G401.6 (cell line): ENCODE results near the gene ANKRD33B.

Source experiments
- FAIRE-seq: peaks from 2 replicates; lab custom pipeline; 2012; peaks lifted over from hg19 to GRCh38; lab: Jason Lieb, UNC

ANKRD33B gene

DNA sequence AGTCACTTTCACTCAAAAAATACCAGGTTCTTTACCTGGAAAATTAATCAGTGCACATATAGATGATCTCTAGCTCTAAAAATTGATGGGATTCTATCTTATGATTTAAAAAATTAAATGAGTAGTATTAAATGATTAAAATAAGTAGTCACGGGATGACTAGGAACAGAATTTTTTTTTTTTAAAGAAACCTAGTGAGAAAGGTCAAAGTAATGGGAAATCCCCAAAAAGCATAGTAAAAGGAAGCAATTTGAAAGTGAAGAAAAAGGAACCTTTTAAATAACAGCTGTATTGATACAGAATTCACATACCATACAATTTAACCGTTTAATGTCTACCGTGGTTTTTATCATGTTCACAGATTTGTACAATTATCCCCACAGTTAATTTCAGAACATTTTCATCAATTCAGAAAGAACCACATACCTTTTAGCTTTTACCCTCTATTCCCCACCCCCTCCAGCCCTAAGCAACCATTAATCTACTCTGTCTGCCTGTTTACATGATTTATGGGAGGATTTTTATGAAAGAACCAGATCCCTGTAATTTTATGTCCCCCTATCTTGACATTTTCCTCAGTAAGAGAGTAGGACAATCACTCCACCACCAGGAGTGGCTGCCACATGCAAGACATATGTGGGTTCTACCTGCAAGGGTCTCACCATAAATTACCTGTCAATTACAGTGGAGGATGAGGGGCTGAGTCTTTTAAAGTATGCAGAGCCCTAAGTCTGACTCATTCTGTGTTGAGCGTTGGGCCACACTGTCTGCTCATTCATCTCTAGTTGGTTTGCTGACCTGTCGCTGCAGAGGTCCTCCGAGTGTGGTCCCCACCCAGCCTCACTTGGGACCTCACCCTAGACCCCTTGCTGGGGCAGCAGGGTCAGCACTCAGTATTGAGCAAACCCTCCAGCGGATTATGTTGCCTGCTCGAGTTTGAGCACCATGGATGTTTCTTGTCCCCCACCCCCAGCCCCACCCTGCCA is 16.0 kb downstream of the ANKRD33B start:
- FAIRE-seq = no peak

DNA sequence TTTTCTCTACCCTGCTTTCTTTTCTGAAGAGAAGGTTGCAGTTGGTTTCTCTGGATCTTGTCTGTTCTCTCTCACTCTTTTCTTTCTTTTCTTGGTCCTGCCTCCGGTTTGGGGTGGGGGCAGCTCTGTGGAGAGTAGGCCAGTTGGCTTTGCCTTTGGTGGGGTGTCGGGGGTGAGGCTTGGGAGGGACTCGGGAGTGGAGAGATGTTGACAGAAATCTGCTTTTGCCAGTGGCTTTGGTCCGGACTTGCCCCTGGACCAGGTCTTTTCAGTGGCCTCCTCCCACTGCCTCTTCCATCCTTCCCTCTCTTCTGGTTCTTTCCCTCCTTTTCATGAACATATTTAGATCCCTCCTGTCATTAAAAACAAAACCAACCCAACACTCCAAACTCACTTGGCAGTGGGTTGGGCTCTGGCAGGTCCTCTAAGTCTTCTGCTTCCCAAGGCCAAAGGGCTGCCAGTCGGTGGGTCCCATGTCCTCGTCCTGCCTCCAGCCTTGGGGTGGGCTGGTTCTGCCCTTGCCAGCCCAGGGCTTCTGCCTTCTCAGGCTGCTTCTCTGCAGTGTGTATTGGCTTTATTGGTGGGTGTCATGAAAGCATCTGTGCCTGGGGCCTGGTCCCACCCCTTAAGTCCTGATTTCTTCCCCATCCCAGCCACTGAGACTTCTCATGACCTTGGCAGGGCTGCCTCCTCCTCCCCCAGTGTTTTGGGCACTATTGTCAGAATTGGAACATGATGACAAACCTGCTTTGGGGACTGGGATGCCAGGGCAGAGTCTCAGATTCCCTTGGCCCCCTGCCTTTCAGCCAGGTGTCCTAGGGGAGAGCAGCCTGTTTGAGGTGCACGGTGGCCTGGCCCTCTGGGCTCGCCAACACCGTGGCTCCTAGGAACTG is 16.9 kb downstream of the ANKRD33B start:
- no peak for FAIRE-seq

- FAIRE-seq = no peak
Measured at GRCh38 chr5:10581424-10581748, 17.5 kb downstream of the ANKRD33B start.

GRCh38 chr5:10581867-10582511 is 18.1 kb downstream of the ANKRD33B start:
- FAIRE-seq = no peak

GRCh38 chr5:10582512-10582897 is 18.6 kb downstream of the ANKRD33B start:
- FAIRE-seq = no peak

DNA sequence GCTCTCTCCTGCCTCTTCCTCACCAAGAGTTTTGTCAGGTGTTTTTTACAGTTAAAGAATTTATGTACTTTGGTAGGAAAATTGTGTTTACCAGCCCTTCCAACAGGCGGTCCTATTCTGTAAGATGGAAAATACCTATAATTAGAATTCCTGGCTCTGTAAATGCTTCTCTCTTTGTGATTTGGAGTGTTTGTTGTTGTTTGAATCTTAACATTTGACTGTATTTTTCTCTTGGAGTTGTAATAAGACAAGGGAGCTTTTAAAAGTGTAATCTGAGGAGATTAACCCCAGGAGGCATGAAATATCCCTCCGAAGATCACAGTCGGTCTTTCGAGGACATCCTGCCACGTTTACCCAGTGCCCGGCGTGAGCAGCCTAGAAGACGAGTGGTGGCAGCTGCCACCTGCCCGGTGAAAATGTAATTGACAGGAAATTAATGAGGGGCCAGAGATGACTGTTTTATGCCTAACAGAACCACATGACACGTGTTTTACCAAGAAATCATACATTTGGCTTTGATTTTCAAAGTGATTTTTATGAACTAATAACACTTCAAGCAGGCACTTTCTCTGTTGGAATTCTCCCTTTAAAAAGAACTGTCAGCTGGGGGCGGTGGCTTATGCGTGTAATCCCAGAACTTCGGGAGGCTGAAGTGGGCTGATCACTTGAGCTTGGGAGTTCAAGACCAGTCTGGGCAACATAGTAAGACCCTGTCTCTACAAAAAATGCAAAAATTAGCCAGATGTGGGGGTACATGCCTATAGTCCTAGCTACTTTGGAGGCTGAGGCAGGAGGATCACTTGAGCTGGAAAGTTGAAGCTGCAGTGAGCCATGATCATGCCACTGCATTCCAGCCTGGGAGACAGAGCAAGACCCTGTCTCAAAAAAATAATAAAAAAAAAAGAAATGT is 20.0 kb downstream of the ANKRD33B start:
- no peak for FAIRE-seq

GRCh38 chr5:10584714-10585517 is 21.0 kb downstream of the ANKRD33B start:
- FAIRE-seq = no peak

DNA sequence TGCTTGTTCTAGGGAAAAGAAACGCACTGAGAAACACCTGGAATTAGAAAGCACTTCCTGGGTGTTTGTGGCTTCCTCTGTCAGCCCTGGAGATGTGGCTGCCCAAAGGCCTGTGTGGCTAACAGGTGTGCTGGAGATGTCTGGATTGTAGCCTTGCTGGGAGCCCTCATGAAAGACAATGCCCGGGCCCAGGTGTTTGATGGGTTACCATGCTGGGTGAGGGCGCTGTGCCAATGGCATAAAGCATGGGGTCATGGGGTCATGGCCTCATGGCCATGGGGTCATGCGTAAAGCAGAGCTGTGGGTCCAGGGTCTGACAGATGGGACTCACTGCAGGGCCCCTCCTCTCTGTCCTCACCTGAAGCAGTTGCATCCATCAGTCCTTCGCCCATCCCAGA is 21.6 kb downstream of the ANKRD33B start:
- FAIRE-seq = no peak

DNA sequence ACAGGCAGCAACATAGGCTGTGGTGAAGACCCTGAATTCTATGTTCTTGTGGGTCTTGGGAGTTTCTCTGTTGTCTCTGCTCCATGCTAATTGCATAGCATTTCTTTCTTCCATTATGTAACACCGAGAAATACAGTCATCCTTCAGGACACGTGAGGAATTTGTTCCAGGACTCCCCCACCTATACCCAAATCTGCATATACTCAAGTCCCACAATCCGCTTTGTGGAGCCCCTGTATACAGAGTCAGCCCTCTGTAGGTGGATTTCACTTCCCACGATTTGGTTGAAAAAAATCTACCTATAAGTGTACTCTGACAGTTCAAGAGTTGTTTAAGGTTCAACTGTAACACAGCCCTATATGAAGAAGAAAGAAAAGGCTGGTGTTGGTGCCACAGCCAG is 22.1 kb downstream of the ANKRD33B start:
- FAIRE-seq = no peak

GRCh38 chr5:10586555-10586954 is 22.7 kb downstream of the ANKRD33B start:
- FAIRE-seq = no peak

DNA sequence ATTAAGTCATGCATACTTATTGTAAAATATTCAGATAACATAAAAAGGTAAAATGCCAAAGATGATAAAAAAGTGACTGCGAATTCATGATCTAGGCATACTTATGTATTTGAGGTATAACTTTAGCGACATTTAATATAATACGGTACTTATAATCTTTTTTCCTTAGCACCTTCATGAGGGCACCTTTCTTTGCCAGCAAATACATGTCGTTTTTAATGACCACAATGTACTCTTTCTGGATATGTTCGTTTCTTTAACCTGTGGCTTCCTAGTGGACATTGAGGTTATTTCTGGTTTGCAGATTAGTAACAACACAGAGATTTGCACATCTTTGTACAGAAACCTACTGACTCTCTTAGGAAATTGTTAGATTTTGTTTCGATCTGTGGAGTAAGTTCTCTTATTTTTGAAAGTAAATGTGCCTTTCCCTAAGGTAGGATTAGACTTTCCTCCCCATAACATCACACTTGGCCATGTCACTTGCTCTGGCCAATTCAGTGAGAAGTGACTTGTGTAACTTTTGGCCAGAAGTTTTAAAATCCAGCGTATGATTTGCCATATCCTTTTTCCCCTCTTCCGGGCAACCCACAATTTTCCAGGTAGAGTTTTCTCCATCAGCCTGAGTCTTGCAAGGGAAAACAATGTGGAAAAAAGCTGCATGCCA is 24.4 kb downstream of the ANKRD33B start:
- FAIRE-seq = no peak

DNA sequence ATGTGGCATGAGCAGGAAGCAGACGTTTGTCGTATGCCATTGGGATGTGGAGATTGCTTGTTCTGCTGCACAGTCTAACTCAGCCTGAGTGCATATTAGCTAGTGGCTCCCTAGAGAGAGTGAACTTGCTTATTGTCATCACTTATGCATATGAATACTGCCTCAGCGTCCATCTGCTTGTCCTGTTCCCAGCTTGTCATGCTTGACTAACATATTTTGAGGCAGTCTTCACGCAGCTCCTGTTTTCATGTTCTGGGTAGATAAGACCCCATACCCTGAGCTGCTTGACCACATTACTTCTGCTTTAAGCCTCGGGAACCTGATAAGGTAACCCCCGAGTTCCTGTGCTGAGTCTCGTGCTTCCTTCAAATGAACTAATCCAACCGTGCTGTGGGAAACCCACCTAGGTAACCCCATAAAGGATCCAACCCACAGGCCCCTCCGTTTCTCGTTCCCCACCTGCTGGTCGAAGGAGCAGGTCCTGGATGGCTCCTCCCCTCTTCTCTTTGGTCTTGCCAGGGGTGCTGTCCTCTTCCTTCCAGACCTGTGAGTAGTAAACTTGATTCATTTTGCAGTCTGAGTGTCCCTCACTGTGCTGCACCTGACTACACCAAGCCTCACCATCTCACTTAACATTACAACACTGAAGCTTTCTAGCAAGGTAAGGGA is 25.0 kb downstream of the ANKRD33B start:
- FAIRE-seq = no peak

DNA sequence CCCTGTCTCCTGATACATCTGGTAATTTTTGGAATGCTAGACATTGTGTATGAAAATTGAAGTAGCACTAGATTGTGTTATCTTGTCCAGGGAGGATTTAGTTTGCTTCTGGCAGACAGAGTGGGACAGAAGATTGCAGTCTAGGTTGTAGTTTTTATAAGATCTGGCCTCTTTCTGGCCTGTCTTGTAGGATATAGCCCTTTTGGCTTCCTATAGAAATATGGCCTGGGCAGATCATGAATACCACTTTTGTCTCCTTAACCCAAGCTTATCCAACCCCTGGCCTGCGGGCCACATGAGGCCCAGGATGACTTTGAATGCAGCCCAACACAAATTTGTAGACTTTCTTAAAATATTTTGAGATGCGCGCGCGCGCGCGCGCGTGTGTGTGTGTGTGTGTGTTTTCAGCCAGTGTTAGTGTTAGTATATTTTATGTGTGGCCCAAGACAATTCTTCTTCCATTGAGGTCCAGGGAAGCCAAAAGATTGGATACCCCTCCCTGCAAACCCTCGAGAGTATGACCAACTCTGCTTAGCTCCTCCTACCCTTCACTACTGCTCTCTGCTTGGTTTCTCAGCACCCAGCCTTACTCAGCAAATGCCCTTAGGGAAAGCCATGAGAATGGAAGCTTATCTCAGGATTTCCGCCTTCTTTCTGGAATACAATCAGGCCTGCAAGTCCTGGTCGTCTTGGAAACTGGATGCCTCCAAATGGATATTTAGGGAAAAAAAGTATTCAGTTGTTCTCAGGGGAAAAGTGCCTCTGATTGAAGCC is 26.5 kb downstream of the ANKRD33B start:
- no peak for FAIRE-seq

GRCh38 chr5:10591159-10591558 is 27.3 kb downstream of the ANKRD33B start:
- FAIRE-seq = no peak

- FAIRE-seq = no peak
Measured at GRCh38 chr5:10591966-10592365, 28.1 kb downstream of the ANKRD33B start.

GRCh38 chr5:10592601-10593000 is 28.7 kb downstream of the ANKRD33B start:
- no peak for FAIRE-seq

DNA sequence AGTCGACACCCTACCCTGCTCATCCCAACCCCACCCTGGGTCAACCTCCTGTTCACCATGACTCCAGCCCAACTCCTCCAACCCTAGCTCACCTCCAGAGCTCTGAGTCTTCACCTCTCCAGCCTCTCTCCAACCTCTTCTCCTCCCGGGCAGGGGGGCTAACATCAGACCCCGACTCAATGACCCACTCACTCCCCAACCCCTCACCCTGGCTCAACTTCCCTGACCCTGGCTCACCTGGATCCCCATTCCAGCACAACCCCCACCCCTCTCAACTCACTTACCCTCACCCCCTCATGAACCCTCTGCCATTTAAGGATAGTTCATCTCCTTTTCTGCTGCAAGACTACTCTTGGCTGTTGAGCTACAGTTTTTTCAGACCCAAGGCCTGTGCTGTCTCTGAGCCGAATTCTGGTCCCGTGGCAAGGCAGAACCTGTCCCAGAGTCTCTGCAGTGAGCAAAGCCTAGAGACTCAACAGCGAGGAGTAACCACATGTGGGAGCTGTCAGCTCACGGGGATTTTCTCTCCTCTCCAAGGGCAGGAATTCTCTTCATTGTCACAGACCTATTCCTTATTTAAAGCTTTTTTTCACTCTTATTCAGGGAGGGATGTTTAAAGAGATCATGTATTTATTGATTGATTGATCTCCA is 29.8 kb downstream of the ANKRD33B start:
- FAIRE-seq = no peak

DNA sequence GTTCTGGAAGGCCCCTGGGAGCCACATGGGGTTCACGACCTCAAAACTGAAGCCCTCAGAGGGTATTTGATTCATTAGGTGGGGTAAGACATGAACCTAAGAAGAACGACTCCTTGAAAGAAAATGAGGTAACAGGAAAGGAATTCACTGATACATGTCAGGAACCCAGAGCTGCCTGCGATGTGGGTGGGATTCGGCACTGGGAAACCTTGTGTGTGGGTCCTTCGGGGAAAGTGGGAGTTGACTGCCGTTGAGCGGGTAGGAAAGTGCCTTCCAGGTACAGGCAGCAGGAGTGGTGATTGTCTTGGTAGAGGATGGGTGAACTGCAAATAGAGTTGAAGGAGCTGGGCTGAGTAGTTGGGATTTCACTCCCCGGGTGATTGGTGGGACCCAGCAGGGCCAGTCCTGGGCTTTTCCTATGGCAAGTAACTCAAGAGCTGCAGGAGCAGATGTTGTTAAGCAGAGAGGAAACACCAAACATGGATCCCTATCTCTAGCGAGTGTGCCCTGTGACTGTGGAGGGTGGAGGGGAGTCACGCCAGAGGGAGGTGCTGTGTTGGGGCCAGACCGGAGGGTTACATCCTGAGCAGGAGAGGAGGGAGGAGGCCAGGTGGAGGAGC is 30.8 kb downstream of the ANKRD33B start:
- FAIRE-seq = no peak
